A673 (cell line): ENCODE data around the gene ZFP36.

Source experiments
- CTCF ChIP-seq: fragments of 300-800, 200-600 bp; sonication (generic); conservative IDR thresholded peaks from 2 replicates; pipeline ENCODE4 v1.5.1; 2017; ENCODE audit warnings: low read depth, mild to moderate bottlenecking, antibody characterized with exemption, low read length, moderate library complexity, mixed read lengths
- EZH2 ChIP-seq: fragments of 200-600 bp; sonication (generic); IDR thresholded peaks from 2 replicates; pipeline ENCODE4 v1.6.1; 2017; ENCODE audit warnings: borderline replicate concordance, low read depth, mild to moderate bottlenecking, mixed read lengths, antibody characterized with exemption, low read length; ENCODE audit not compliant: poor library complexity, severe bottlenecking

- TF ChIP-seq EZH2 = no peak
- no peak for TF ChIP-seq CTCF
Measured at GRCh38 chr19:39389631-39390414, 16.8 kb upstream of the ZFP36 start.
